HepG2 (cell line): ENCODE data around the gene TSPAN9. TPM values are rescaled to one million over a fixed set of nuclear protein-coding genes. Genes with fewer than 3 reads are reported as not detected.

Source experiments
- ATAC-seq: fragments of 200-7000 bp; cut with Tn5 transposase; 3 replicates; pipeline ENCODE4 v1.9.1; 2020; ENCODE audit warnings: mild to moderate bottlenecking, moderate library complexity
- BruUV-seq: library from RNA; stranded (reverse); fragments of 400-500 nt; replicated peaks from 2 replicates; lab custom pipeline; 2021; lab: Mats Ljungman, UMichigan
- CTCF ChIA-PET: fragments of 300-600 bp; formaldehyde crosslinking; extraction: SDS; loops from one replicate; lab custom pipeline; 2021; ENCODE audit warnings: low total read pairs, inconsistent platforms, low intra/inter-chr PET ratio; lab: Yijun Ruan, JAX
- POLR2A ChIA-PET: fragments of 350-600 bp; sonication (Branson Sonifier 250); formaldehyde crosslinking; loops from one replicate; lab custom pipeline; 2020; ENCODE audit warnings: antibody characterized with exemption, inconsistent platforms; lab: Yijun Ruan, JAX
- DNase-seq: peaks from one replicate; pipeline ENCODE4 v3.0.0-alpha.2; 2015; ENCODE audit warnings: low spot score
- FAIRE-seq: peaks from 3 replicates; lab custom pipeline; 2011; peaks lifted over from hg19 to GRCh38; lab: Jason Lieb, UNC
- H2AFZ ChIP-seq: one replicate; pipeline ENCODE4 v1.6.1; 2011; ENCODE audit warnings: low read length, inconsistent platforms
- H3K27ac ChIP-seq: fragments of 300-600 bp; 3 replicates; pipeline ENCODE4 v1.8.0; 2011; ENCODE audit warnings: mixed run types, mild to moderate bottlenecking, mixed read lengths, low read length, inconsistent platforms; ENCODE audit not compliant: insufficient read depth; ENCODE audit errors: extremely low read length
- H3K27me3 ChIP-seq, 2 experiments: fragments of 200-600 bp in 1 of 2; 2 replicates in 1 of 2; 3 replicates in 1 of 2; pipeline versions ENCODE4 v1.6.0 to v1.8.0; 2011; ENCODE audit warnings: low read length in 2 of 2, mild to moderate bottlenecking in 2 of 2, moderate library complexity in 2 of 2, inconsistent platforms in 1 of 2; ENCODE audit not compliant: insufficient read depth in 2 of 2, control insufficient read depth in 1 of 2
- H3K36me3 ChIP-seq, 2 experiments: fragments of 200-600 bp in 1 of 2; replicated peaks in 1 of 2; 2 replicates in 1 of 2; 3 replicates in 1 of 2; pipeline versions ENCODE4 v1.5.1 to v1.8.0; 2011; ENCODE audit warnings: low read length in 2 of 2, inconsistent platforms in 1 of 2; ENCODE audit not compliant: insufficient read depth in 2 of 2, control insufficient read depth in 1 of 2
- H3K4me1 ChIP-seq: 2 replicates; pipeline ENCODE4 v1.5.1; 2012; ENCODE audit warnings: low read length, inconsistent platforms; ENCODE audit not compliant: insufficient read depth
- H3K4me2 ChIP-seq: 2 replicates; pipeline ENCODE4 v1.6.0; 2011; ENCODE audit warnings: low read depth, low read length, inconsistent platforms
- H3K4me3 ChIP-seq, 3 experiments: fragments of 200-600 bp in 1 of 3; sonication (generic), shearing (Covaris generic) in 1 of 3; replicated peaks in 1 of 3; 2 replicates each; pipeline ENCODE4 v1.5.1; 2011 to 2016; ENCODE audit warnings: low read length in 3 of 3, inconsistent platforms in 2 of 3, low read depth in 2 of 3, mild to moderate bottlenecking in 2 of 3, control low read depth in 1 of 3, mixed read lengths in 1 of 3; ENCODE audit not compliant: insufficient read depth in 1 of 3
- H3K79me2 ChIP-seq: one replicate; pipeline ENCODE4 v1.6.1; 2011; ENCODE audit warnings: low read length, inconsistent platforms; ENCODE audit not compliant: insufficient read depth
- H3K9ac ChIP-seq: 2 replicates; pipeline ENCODE4 v1.6.0; 2011; ENCODE audit warnings: mild to moderate bottlenecking, low read depth, low read length, inconsistent platforms; ENCODE audit not compliant: insufficient read depth
- H3K9me3 ChIP-seq: 2 replicates; pipeline ENCODE4 v1.5.1; 2012; ENCODE audit warnings: mild to moderate bottlenecking, low read length
- H4K20me1 ChIP-seq: 2 replicates; pipeline ENCODE4 v1.6.0; 2011; ENCODE audit warnings: inconsistent platforms, mild to moderate bottlenecking, low read length, moderate library complexity; ENCODE audit not compliant: insufficient read depth
- CAMTA2 ChIP-seq: sonication (generic); formaldehyde crosslinking; IDR thresholded peaks from 2 replicates; pipeline ENCODE4 v1.4.0; 2020; ENCODE audit warnings: mild to moderate bottlenecking, missing genetic modification reagents, borderline replicate concordance
- FIP1L1 ChIP-seq: fragments of 200-400 bp; formaldehyde crosslinking; IDR thresholded peaks from 2 replicates; pipeline ENCODE4 v1.6.1; 2018; ENCODE audit warnings: low read depth, mild to moderate bottlenecking, low read length, moderate library complexity, borderline replicate concordance; ENCODE audit not compliant: insufficient read depth
- IRX3 ChIP-seq: sonication (generic); formaldehyde crosslinking; IDR thresholded peaks from 2 replicates; pipeline ENCODE4 v1.8.1; 2023; ENCODE audit warnings: mild to moderate bottlenecking, low read depth, missing genetic modification reagents, borderline replicate concordance
- JUNB ChIP-seq: sonication (generic); formaldehyde crosslinking; IDR thresholded peaks from 2 replicates; pipeline ENCODE4 v1.8.0; 2022; ENCODE audit warnings: missing genetic modification reagents, mild to moderate bottlenecking, borderline replicate concordance
- NFE2 ChIP-seq: sonication (generic); formaldehyde crosslinking; IDR thresholded peaks from 2 replicates; pipeline ENCODE4 v1.4.0; 2020; ENCODE audit warnings: missing genetic modification reagents
- PPARG ChIP-seq: conservative IDR thresholded peaks from 2 replicates; pipeline ENCODE4 v1.6.1; 2016; ENCODE audit warnings: missing biosample characterization, missing genetic modification reagents
- STAG1 ChIP-seq: sonication (generic); formaldehyde crosslinking; IDR thresholded peaks from 2 replicates; pipeline ENCODE4 v1.4.0; 2020; ENCODE audit warnings: missing genetic modification reagents
- TARDBP ChIP-seq: sonication (generic); formaldehyde crosslinking; IDR thresholded peaks from 2 replicates; pipeline ENCODE4 v1.8.0; 2022; ENCODE audit warnings: mild to moderate bottlenecking, missing genetic modification reagents
- TCF7 ChIP-seq: sonication (generic); IDR thresholded peaks from 2 replicates; pipeline ENCODE4 v1.6.1; 2016; ENCODE audit warnings: antibody characterized with exemption, low read depth
- ZBTB21 ChIP-seq: sonication (generic); formaldehyde crosslinking; IDR thresholded peaks from 2 replicates; pipeline ENCODE4 v1.4.0; 2020; ENCODE audit warnings: missing genetic modification reagents
- ZBTB34 ChIP-seq: sonication (generic); formaldehyde crosslinking; IDR thresholded peaks from 2 replicates; pipeline ENCODE4 v1.8.0; 2022; ENCODE audit warnings: mild to moderate bottlenecking, missing genetic modification reagents
- ZFP1 ChIP-seq: IDR thresholded peaks from 2 replicates; pipeline ENCODE4 v1.6.1; 2016
- ZNF260 ChIP-seq: sonication (generic); formaldehyde crosslinking; IDR thresholded peaks from 2 replicates; pipeline ENCODE4 v1.4.0; 2020; ENCODE audit warnings: missing genetic modification reagents, low read depth, mild to moderate bottlenecking, borderline replicate concordance
- ZNF407 ChIP-seq: sonication (generic); formaldehyde crosslinking; IDR thresholded peaks from one replicate; pipeline ENCODE4 v1.5.1; 2020; ENCODE audit warnings: mild to moderate bottlenecking, missing genetic modification reagents; ENCODE audit errors: not compliant biosample characterization
- WGBS: methylation state at CpG from one replicate; pipeline ENCODE4 v1.1.6; 2017; ENCODE audit warnings: low lambda C conversion rate; 5-methylcytosine and 5-hydroxymethylcytosine counted together
- in situ Hi-C: cut with HindIII; loops from 2 replicates; pipeline ENCODE4 v1.10.0; 2017; ENCODE audit warnings: low pct_unique_long_range_greater_than_20kb; ENCODE audit not compliant: extremely low pct_ligation_motif_present
- intact Hi-C: fragments of 100-400 bp; cut with micrococcal nuclease; formaldehyde crosslinking; loops from one replicate; pipeline ENCODE4 v1.10.0; 2022; ENCODE audit not compliant: unreplicated experiment
- polyA plus RNA-seq, 8 experiments: library from polyadenylated mRNA; depleted of rRNA in 3 of 8; stranded (reverse) in 7 of 8; unstranded in 1 of 8; fragments of >200 nt; fragmentation: Illumina TruSeq in 4 of 8; extraction: Trizol in 4 of 8; gene quantifications; 2 replicates each; pipeline versions ENCODE4 v1.2.1 to v1.2.3, GENCODE V29; 2011 to 2016; ENCODE audit warnings: low read depth in 4 of 8, missing spikeins in 1 of 8, mixed read lengths in 1 of 8; ENCODE audit not compliant: insufficient read depth in 1 of 8
- total RNA-seq, 5 experiments: library from RNA; depleted of rRNA; stranded (reverse); fragments of >200 nt; fragmentation: Illumina TruSeq; extraction: Trizol; gene quantifications; 2 replicates each; pipeline ENCODE4 v1.2.3, GENCODE V29; 2016; ENCODE audit warnings: low read depth in 1 of 5

TSPAN9 gene
- total and polyA plus RNA-seq, 2 of the 13 experiments (the other 11 are each of a cell fraction or from before 2014, with no cell fraction given) = 18.1 to 42.3 TPM

DNA sequence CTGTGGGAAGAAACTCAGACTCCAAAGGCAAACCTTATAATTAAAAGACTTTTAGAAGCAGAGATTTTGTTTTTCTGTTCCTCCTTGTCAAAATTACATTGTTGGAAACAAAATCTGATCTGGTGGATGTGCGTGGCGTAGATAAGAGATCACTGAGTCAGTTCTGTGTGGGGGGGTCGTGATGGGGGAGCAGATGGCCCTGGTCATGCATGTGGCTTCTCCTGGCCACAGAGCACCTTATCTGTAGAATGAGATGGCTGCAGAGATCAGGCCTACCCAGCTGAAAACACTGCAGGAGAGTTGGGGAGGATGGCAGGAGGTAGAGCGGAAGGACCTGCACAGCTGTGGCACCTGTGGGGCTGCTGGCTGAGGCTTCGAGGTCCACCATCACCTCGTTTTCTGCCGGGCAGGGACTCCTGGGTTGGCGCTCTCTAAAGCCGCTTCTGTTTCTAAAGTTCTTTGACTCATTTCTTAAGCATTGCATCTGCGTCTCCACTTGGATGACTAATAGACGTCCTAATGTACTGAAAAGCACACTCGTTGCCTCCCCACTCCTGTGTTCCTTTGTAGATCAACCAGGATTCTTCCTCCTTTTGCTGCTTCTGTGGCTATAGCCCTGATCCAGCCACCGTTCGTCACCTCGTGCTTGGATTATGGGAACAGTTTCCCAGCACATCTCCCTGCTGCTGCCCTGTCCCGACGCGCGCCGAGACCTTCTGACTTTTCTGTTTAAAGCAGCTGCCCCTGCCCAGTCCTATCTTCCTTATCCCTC lies 93.4 kb downstream of the TSPAN9 start (continued):
- TF ChIP-seq ZBTB21 (CRISPR knock-in tag) = no peak

- Histone ChIP-seq H3K79me2 (no peaks in the 10 kb centered on the region), H3K9ac (no peak overlapping the region), H3K9me3 (no peaks in the 10 kb centered on the region), H3K4me3 (no peak overlapping the region), H3K36me3 (no peaks in the 10 kb centered on the region; a peak in 2 of 5 replicates), H4K20me1 (no peaks in the 10 kb centered on the region), H3K27ac (no peak overlapping the region), H3K27me3 (no peaks in the 10 kb centered on the region), H2AFZ (no peak overlapping the region), H3K4me2 (no peak overlapping the region), H3K4me1 (peaks cover 12% of the 10 kb centered on the region)
- BruUV-seq = no TSS peak
- DNase-seq = peak; percentile 12
- in situ Hi-C loops = no loop called here
- intact Hi-C loops = no loop called here
- ChIA-PET POLR2A (no interaction called here), CTCF (no interaction called here)
- no peak for FAIRE-seq
- WGBS = 67% methylated on average over 4 of the region's 4 CpGs
- ATAC-seq = no peak
- TF ChIP-seq ZNF407 (CRISPR knock-in tag) = no peak
- TF ChIP-seq IRX3 = no peak
- TF ChIP-seq STAG1 (CRISPR knock-in tag) = no peak
- TF ChIP-seq FIP1L1 = no peak
- no peak for TF ChIP-seq JUNB (CRISPR knock-in tag)
- no peak for TF ChIP-seq ZFP1 (CRISPR knock-in tag)
- no peak for TF ChIP-seq TARDBP (CRISPR knock-in tag)
- TF ChIP-seq NFE2 (CRISPR knock-in tag) = no peak
- no peak for TF ChIP-seq CAMTA2 (CRISPR knock-in tag)
- no peak for TF ChIP-seq TCF7
- TF ChIP-seq ZBTB34 (CRISPR knock-in tag) = no peak
- TF ChIP-seq ZNF260 (CRISPR knock-in tag) = no peak
- TF ChIP-seq PPARG (CRISPR knock-in tag) = no peak
Observed at GRCh38 chr12:3171195-3171591, 94.0 kb downstream of the TSPAN9 start.
